ENCODE results near the gene ANO1. TPM values are rescaled to one million over a fixed set of nuclear protein-coding genes. Genes with fewer than 3 reads are reported as not detected.
"Not testable (repeated sequence)": the region's sequence is repeated elsewhere in the genome, so short reads cannot be mapped to it uniquely, and the experiment has no call there.

ANO1 gene
- total RNA-seq, 4 donors from 2014 or later = 25.3 to 107 (median 48.8) TPM

DNA sequence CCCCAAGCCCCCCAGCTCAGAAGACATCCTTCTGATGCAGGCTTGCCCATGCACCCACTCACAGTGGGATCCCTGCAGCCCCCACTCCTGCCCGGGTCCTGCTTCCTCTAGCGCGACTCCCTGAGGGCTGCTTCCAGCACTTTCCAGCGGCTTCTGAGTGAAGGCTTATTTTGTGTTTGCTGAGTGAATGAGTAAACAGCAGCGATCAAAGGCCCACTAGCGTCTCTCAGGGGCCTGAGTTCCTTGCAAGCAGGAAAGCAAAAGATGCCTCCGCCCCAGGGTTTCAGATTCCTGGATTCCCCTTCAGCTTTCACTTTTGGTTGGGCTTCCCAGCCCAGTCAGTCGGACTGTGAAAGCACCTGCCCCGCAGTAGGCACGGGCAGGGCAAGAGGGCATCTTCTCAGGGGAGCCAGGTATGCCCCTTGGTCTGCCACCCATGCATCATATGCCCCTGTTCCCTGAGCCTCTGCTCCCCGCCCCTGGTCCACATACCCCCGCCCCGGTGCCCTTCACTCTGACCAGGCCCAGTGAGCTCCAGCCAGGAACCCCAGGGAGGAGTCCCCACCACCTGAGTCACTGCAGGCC lies 134.2 kb downstream of the ANO1 start:
- Histone ChIP-seq H3K4me3 (peak overlapping the region in 3 of 4 donors; percentile 1 to 40 (median 17)), H3K27me3 (peaks cover 0 to under 1% (median 0%) of the 10 kb centered on the region in 4 donors), H3K27ac (replicated peaks in 1 of 4) (no peak overlapping the region), H3K9me3 (no peaks in the 10 kb centered on the region), H3K4me1 (peaks cover 0 to 8% (median 2%) of the 10 kb centered on the region in 4 donors), H3K36me3 (peaks cover 7 to 26% (median 21%) of the 10 kb centered on the region in 4 donors)
- WGBS = 70% methylated on average over 12 of the region's 13 CpGs
- DNase-seq (ENCODE audit: extremely low spot score) = no peak
- intact Hi-C loops (cut with DNase I) = no loop called here
- TF ChIP-seq EP300 (IDR thresholded peaks at IDR 0.05) = no peak
- TF ChIP-seq POLR2A (IDR thresholded peaks at IDR 0.05; ENCODE audit: low read depth) = no peak
- no peak for TF ChIP-seq POLR2AphosphoS5 (IDR thresholded peaks at IDR 0.05)
- TF ChIP-seq CTCF (IDR thresholded peaks at IDR 0.05) = no peak

- H3K27me3 ChIP-seq = peaks cover 0 to 17% (median 0%) of the 10 kb centered on the region in 4 donors
- DNase-seq (ENCODE audit: extremely low spot score); H3K36me3 ChIP-seq; H3K27ac ChIP-seq (replicated peaks in 1 of 4); intact Hi-C loops (cut with DNase I); H3K9me3 ChIP-seq; H3K4me1 ChIP-seq; H3K4me3 ChIP-seq: not testable (repeated sequence)
- 87% methylated on average over 5 of the region's 5 CpGs for WGBS
Observed at GRCh38 chr11:70217388-70217787, 139.3 kb downstream of the ANO1 start.

DNA sequence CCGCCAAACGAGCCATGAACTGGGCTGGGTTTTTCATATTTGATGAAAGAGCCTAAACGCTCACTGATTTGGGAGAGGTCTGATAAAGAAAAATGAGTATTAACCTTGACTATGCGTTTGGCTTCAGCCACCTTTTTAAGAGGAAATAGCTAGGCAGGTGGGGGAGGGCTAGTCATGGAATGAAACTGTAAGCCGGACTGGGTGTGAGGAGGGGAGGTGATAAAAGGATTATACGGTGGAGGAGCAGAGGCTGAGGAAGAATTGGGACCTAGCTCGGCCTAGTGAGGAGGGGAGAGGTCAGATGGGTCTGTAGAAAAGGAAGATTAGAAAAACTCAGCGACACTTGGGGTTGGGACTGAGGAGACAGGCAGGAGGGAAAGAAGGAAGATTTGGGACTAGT lies 140.0 kb downstream of the ANO1 start:
- H3K9me3 ChIP-seq; H3K4me3 ChIP-seq; H3K27ac ChIP-seq (replicated peaks in 1 of 4); intact Hi-C loops (cut with DNase I); H3K36me3 ChIP-seq; H3K4me1 ChIP-seq; DNase-seq (ENCODE audit: extremely low spot score): not testable (repeated sequence)
- H3K27me3 ChIP-seq = peaks cover 0 to 17% (median 0%) of the 10 kb centered on the region in 4 donors
- WGBS = 60% methylated on average over 8 of the region's 8 CpGs

DNA sequence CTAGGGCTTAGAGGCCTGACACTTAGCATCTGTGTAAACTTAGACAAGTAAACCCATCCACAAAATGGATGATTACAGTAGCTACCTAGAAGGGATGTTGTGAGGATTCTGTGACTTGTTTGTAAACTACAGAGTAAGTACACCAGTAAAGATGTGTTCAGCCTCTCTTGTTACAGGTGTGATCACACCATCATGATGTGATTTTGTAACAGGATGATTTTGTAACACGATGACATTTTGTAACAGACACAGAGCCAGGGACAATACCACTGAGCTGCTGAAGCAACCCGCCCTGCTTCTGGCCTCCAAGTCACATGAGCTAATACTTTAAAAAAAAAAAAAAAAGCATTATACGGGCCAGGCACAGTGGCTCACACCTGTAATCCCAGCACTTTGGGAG lies 142.0 kb downstream of the ANO1 start:
- Histone ChIP-seq H3K36me3 (no peaks in the 10 kb centered on the region), H3K27me3 (peaks cover 0 to 17% (median 0%) of the 10 kb centered on the region in 4 donors), H3K4me3 (no peak overlapping the region), H3K27ac (replicated peaks in 1 of 4) (no peak overlapping the region), H3K4me1 (no peaks in the 10 kb centered on the region), H3K9me3 (no peaks in the 10 kb centered on the region)
- no peak for DNase-seq (ENCODE audit: extremely low spot score)
- WGBS = 74% methylated on average over 3 of the region's 3 CpGs
- TF ChIP-seq CTCF (IDR thresholded peaks at IDR 0.05) (no peak), EP300 (IDR thresholded peaks at IDR 0.05) (no peak), POLR2A (IDR thresholded peaks at IDR 0.05; ENCODE audit: low read depth) (no peak), POLR2AphosphoS5 (IDR thresholded peaks at IDR 0.05) (no peak)
- intact Hi-C loops (cut with DNase I) = no loop called here

- Histone ChIP-seq H3K36me3 (no peaks in the 10 kb centered on the region), H3K9me3 (no peaks in the 10 kb centered on the region)
- intact Hi-C loops (cut with DNase I) = no loop called here
Observed at GRCh38 chr11:70220920-70221319, 142.8 kb downstream of the ANO1 start.

More at GRCh38 chr11:70220920-70221319, 142.8 kb downstream of the ANO1 start:
- no peak for TF ChIP-seq CTCF (IDR thresholded peaks at IDR 0.05)
- no peak for TF ChIP-seq EP300 (IDR thresholded peaks at IDR 0.05)
- no peak for TF ChIP-seq POLR2AphosphoS5 (IDR thresholded peaks at IDR 0.05)
- no peak for TF ChIP-seq POLR2A (IDR thresholded peaks at IDR 0.05; ENCODE audit: low read depth)
- no peaks in the 10 kb centered on the region for H3K4me1 ChIP-seq
- H3K27me3 ChIP-seq = peaks cover 0 to 17% (median 0%) of the 10 kb centered on the region in 4 donors
- 78% methylated on average over 1 of the region's 1 CpG for WGBS
- H3K4me3 ChIP-seq = no peak overlapping the region
- DNase-seq (ENCODE audit: extremely low spot score) = no peak
- H3K27ac ChIP-seq (replicated peaks in 1 of 4) = no peak overlapping the region

All from esophagus muscularis mucosa (tissue), 4 donors.